Osteoblast (primary cell): ENCODE data around the gene NLN. TPM values are rescaled to one million over a fixed set of nuclear protein-coding genes. Genes with fewer than 3 reads are reported as not detected.

ENCODE experiments used
- DNase-seq: peaks from one replicate; pipeline ENCODE4 v3.0.0; 2011; ENCODE audit warnings: low spot score, mixed read lengths; ENCODE audit not compliant: insufficient read length; ENCODE audit errors: missing footprints
- H2AFZ ChIP-seq: 2 replicates; pipeline ENCODE4 v1.6.0; 2011; ENCODE audit warnings: mild to moderate bottlenecking, low read length
- H3K27ac ChIP-seq: 2 replicates; pipeline ENCODE4 v1.5.1; 2011; ENCODE audit warnings: mild to moderate bottlenecking, low read depth, low read length, moderate library complexity
- H3K27me3 ChIP-seq: 2 replicates; pipeline ENCODE4 v1.6.0; 2012; ENCODE audit warnings: mild to moderate bottlenecking, control low read depth, inconsistent platforms, low read length, moderate library complexity; ENCODE audit not compliant: insufficient read depth
- H3K36me3 ChIP-seq: 2 replicates; pipeline ENCODE4 v1.5.1; 2011; ENCODE audit warnings: mild to moderate bottlenecking, low read length, control low read depth, moderate library complexity; ENCODE audit not compliant: insufficient read depth
- H3K4me1 ChIP-seq: 2 replicates; pipeline ENCODE4 v1.5.1; 2011; ENCODE audit warnings: mild to moderate bottlenecking, low read length, control low read depth, moderate library complexity; ENCODE audit not compliant: insufficient read depth
- H3K4me2 ChIP-seq: 2 replicates; pipeline ENCODE4 v1.6.0; 2011; ENCODE audit warnings: mild to moderate bottlenecking, low read length; ENCODE audit not compliant: insufficient read depth
- H3K4me3 ChIP-seq: fragments of 200-600 bp; sonication (generic); 3 replicates; pipeline ENCODE4 v1.5.1; 2012; ENCODE audit warnings: mild to moderate bottlenecking, low read length, inconsistent platforms; ENCODE audit not compliant: insufficient read depth
- H3K79me2 ChIP-seq: 2 replicates; pipeline ENCODE4 v1.6.0; 2012; ENCODE audit warnings: mild to moderate bottlenecking, low read length, control low read depth, inconsistent platforms; ENCODE audit not compliant: insufficient read depth
- H3K9me3 ChIP-seq: 2 replicates; pipeline ENCODE4 v1.5.1; 2011; ENCODE audit warnings: low read depth, low read length, control low read depth
- H4K20me1 ChIP-seq: 2 replicates; pipeline ENCODE4 v1.6.0; 2012; ENCODE audit warnings: mild to moderate bottlenecking, low read length, control low read depth; ENCODE audit not compliant: insufficient read depth
- total RNA-seq: library from RNA; depleted of rRNA; stranded (reverse); fragments of >200 nt; gene quantifications from 2 replicates; pipeline ENCODE4 v1.2.3, GENCODE V29; 2012
- TF ChIP-seq, protein P1 (sequence below): IDR thresholded peaks from 2 replicates; pipeline ENCODE4 v1.5.1; 2011; ENCODE audit warnings: mild to moderate bottlenecking, low read depth, low read length, moderate library complexity; ENCODE audit errors: extremely low read depth

The NLN gene
- total RNA-seq, 1 donor: 35.5 TPM

DNA sequence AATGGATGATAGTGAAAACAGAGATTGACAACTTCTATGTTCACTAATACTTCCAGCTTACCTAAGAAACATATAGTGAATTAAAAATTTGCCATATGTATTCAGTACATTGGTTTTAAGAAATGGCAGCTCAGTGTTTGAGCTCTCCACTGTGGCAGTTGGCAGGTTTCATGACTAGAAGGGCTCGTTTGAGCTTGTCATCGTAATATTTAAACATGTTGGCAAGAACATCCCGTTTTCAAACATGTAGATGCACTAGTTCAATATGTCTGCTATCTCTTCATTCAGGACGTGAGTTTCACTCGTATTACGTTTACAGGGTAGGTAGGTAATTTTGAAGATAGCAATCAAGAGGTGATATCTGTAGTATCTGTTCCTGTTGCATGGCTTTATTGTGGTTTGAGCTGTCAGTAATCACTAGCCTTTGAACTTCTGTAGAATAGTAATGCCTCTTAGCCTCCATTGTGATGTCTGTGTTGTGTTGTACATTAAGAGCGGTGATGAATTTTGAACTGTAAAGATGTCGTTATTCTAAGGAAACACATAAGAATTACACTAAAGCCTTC is 74.8 kb downstream of the NLN start:
- H3K4me3 ChIP-seq: no peak overlapping the region
- TF ChIP-seq, protein P1, sequence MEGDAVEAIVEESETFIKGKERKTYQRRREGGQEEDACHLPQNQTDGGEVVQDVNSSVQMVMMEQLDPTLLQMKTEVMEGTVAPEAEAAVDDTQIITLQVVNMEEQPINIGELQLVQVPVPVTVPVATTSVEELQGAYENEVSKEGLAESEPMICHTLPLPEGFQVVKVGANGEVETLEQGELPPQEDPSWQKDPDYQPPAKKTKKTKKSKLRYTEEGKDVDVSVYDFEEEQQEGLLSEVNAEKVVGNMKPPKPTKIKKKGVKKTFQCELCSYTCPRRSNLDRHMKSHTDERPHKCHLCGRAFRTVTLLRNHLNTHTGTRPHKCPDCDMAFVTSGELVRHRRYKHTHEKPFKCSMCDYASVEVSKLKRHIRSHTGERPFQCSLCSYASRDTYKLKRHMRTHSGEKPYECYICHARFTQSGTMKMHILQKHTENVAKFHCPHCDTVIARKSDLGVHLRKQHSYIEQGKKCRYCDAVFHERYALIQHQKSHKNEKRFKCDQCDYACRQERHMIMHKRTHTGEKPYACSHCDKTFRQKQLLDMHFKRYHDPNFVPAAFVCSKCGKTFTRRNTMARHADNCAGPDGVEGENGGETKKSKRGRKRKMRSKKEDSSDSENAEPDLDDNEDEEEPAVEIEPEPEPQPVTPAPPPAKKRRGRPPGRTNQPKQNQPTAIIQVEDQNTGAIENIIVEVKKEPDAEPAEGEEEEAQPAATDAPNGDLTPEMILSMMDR: no peak
- peaks cover 26% of the 10 kb centered on the region for H3K4me1 ChIP-seq
- no peak overlapping the region for H2AFZ ChIP-seq
- H4K20me1 ChIP-seq: no peaks in the 10 kb centered on the region
- no peaks in the 10 kb centered on the region for H3K9me3 ChIP-seq
- no peaks in the 10 kb centered on the region for H3K27me3 ChIP-seq
- H3K79me2 ChIP-seq: no peaks in the 10 kb centered on the region
- H3K36me3 ChIP-seq: peaks cover 9% of the 10 kb centered on the region
- H3K27ac ChIP-seq: no peak overlapping the region
- no peak overlapping the region for H3K4me2 ChIP-seq
- no peak for DNase-seq

GRCh38 chr5:65797481-65797880 is 75.5 kb downstream of the NLN start:
- H3K4me3 ChIP-seq: no peak overlapping the region
- H3K4me1 ChIP-seq: peaks cover 23% of the 10 kb centered on the region
- no peaks in the 10 kb centered on the region for H3K27me3 ChIP-seq
- no peaks in the 10 kb centered on the region for H3K9me3 ChIP-seq
- DNase-seq: no peak
- H3K36me3 ChIP-seq: peaks cover 9% of the 10 kb centered on the region
- H4K20me1 ChIP-seq: no peaks in the 10 kb centered on the region
- peaks cover 4% of the 10 kb centered on the region for H3K79me2 ChIP-seq
- no peak overlapping the region for H3K4me2 ChIP-seq
- TF ChIP-seq, protein P1: no peak
- no peak overlapping the region for H2AFZ ChIP-seq
- no peak overlapping the region for H3K27ac ChIP-seq

GRCh38 chr5:65799857-65800256 is 77.9 kb downstream of the NLN start:
- H3K36me3 ChIP-seq: peaks cover 7% of the 10 kb centered on the region
- no peak overlapping the region for H3K27ac ChIP-seq
- TF ChIP-seq, protein P1: no peak
- DNase-seq: no peak
- H4K20me1 ChIP-seq: no peaks in the 10 kb centered on the region
- no peak overlapping the region for H3K4me2 ChIP-seq
- H2AFZ ChIP-seq: no peak overlapping the region
- peaks cover 28% of the 10 kb centered on the region for H3K4me1 ChIP-seq
- H3K79me2 ChIP-seq: peaks cover 6% of the 10 kb centered on the region
- no peak overlapping the region for H3K4me3 ChIP-seq
- no peaks in the 10 kb centered on the region for H3K27me3 ChIP-seq
- H3K9me3 ChIP-seq: peaks cover 2% of the 10 kb centered on the region

- H4K20me1 ChIP-seq: no peaks in the 10 kb centered on the region
- H3K4me1 ChIP-seq: peaks cover 28% of the 10 kb centered on the region
- H3K27ac ChIP-seq: peak overlapping the region; percentile 53
- peaks cover 2% of the 10 kb centered on the region for H3K9me3 ChIP-seq
- H2AFZ ChIP-seq: no peak overlapping the region
- peak overlapping the region; percentile 37 for H3K4me2 ChIP-seq
- no peaks in the 10 kb centered on the region for H3K27me3 ChIP-seq
- H3K79me2 ChIP-seq: peaks cover 6% of the 10 kb centered on the region
- TF ChIP-seq, protein P1: no peak
- H3K4me3 ChIP-seq: no peak overlapping the region
- DNase-seq: no peak
- peaks cover 7% of the 10 kb centered on the region for H3K36me3 ChIP-seq
Observed at GRCh38 chr5:65800775-65801174, 78.8 kb downstream of the NLN start.
